Subcutaneous abdominal adipose tissue (tissue), 5 donors: Measurements from ENCODE around the gene EBLN2.

ENCODE experiments used
- H3K27ac ChIP-seq: one replicate; pipeline ENCODE4 v1.7.0; 2013; ENCODE audit warnings: low read depth, mild to moderate bottlenecking, inconsistent platforms, low read length, moderate library complexity
- H3K27me3 ChIP-seq, 5 donors: one replicate each; pipeline ENCODE4 v1.7.0; 2013; ENCODE audit warnings: low read length in 5 of 5, inconsistent platforms in 1 of 5; ENCODE audit not compliant: control insufficient read depth in 5 of 5, insufficient read depth in 4 of 5
- H3K36me3 ChIP-seq, 5 donors: one replicate each; pipeline ENCODE4 v1.7.0; 2013; ENCODE audit warnings: low read length in 5 of 5; ENCODE audit not compliant: control insufficient read depth in 5 of 5, insufficient read depth in 5 of 5
- H3K4me1 ChIP-seq, 5 donors: one replicate each; pipeline ENCODE4 v1.7.0; 2013; ENCODE audit warnings: low read length in 5 of 5, mild to moderate bottlenecking in 3 of 5, moderate library complexity in 1 of 5; ENCODE audit not compliant: control insufficient read depth in 5 of 5, insufficient read depth in 5 of 5
- H3K4me3 ChIP-seq, 5 donors: one replicate each; pipeline ENCODE4 v1.7.0; 2013; ENCODE audit warnings: low read length in 5 of 5, low read depth in 1 of 5
- H3K9ac ChIP-seq, 5 donors: one replicate each; pipeline ENCODE4 v1.7.0; 2013; ENCODE audit warnings: low read length in 5 of 5, mild to moderate bottlenecking in 4 of 5, moderate library complexity in 3 of 5
- H3K9me3 ChIP-seq, 5 donors: one replicate each; pipeline ENCODE4 v1.7.0; 2013; ENCODE audit warnings: low read length in 5 of 5; ENCODE audit not compliant: control insufficient read depth in 5 of 5
- donor health status: healthy.
- donor health status: healthy.
- donor health status: healthy.
- donor health status: healthy.
- donor health status: healthy.

Gene EBLN2

DNA sequence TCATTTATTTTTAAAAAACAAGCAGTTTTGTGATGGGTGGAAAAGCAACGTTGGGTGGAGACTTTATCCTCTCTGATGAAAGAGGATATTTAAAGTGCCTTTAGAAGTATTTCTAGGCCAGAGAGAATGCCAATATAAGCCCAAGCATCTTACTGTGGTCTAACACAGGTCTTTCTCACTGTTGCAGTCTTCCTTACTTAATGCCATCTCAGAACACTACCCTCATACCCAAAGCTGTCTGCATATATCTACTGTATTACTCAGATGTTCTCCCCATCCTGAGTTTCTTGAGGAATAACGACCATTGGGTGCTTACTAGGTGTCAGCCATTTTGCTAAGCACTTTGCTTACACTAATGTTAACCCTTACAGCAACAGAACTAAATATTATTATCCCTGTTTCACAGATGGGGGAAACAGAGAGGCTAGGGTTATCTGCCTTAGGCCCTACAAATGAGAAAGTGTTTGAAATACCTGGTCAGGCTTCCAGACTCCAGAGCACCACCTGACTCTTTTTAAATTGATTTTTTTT lies 29.8 kb upstream of the EBLN2 start:
- Histone ChIP-seq H3K4me1 (peaks cover 4 to 17% (median 15%) of the 10 kb centered on the region in 5 donors), H3K27me3 (no peaks in the 10 kb centered on the region), H3K4me3 (no peak overlapping the region), H3K9ac (no peak overlapping the region), H3K36me3 (no peaks in the 10 kb centered on the region), H3K27ac (no peak overlapping the region), H3K9me3 (no peaks in the 10 kb centered on the region)

DNA sequence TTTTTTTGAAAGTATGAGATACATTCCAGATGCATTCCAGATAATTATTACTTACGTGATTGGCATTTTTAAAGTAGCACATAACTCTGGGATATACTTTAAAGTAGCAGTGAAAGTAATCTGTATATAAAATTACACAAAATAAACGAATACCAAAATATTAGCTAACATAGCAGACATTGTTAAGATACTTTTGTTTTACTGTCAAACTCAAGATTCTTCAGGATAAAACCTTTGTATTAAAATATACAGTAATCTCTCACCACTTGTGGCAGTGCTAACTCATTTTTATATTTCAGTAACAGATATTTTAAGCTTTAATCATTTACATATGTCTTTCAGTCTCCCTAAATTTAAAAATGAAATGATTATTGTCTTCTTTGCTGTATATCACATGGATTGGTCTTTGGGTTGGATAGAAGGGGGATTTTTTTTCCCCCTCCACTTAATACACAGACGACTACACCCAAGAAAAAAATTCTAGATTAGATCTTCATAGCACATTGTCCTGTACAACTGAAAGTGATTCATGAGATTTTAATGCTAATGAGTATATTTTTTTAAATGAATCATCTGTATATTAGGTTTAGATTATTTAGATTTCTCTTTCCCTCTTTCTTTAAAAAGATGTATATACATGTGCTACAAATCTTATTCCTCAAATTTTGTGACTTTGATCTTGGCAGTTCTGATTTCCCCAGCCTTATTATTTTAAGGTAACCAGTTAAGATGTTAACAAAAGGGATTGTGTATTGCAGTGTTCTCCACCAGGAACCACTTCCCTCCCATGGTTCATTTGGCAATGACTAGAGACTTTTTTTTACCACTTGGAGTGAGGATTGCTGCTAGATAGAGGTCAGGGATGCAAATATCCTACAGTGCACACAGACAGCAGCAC lies 24.5 kb upstream of the EBLN2 start:
- Histone ChIP-seq H3K36me3 (no peaks in the 10 kb centered on the region), H3K27ac (no peak overlapping the region), H3K27me3 (no peaks in the 10 kb centered on the region), H3K4me3 (no peak overlapping the region), H3K9me3 (no peaks in the 10 kb centered on the region), H3K9ac (no peak overlapping the region), H3K4me1 (peaks cover 0 to 8% (median 3%) of the 10 kb centered on the region in 5 donors)

DNA sequence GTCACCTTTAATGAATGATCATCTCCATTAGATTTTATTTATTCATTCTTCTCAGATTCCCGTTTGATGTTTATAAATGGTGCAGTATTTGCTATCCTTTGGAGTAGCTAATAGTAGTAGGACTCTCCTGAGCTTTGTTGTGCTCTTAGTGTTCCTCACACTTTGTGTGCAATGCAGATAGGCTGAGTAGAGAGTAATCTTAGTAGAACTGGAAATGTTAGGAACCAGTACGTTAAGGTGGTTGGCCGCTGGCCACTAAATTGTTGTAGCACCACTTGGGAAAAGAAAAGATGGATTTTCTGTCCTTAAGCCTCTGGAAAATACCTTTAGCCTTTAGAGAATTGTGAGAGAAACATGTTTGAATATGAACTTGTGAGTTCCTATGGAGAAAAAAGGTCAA lies 19.9 kb upstream of the EBLN2 start:
- Histone ChIP-seq H3K9ac (no peak overlapping the region), H3K4me3 (no peak overlapping the region), H3K27me3 (no peaks in the 10 kb centered on the region), H3K4me1 (peaks cover 0 to 9% (median 3%) of the 10 kb centered on the region in 5 donors), H3K36me3 (no peaks in the 10 kb centered on the region), H3K9me3 (no peaks in the 10 kb centered on the region), H3K27ac (no peak overlapping the region)

DNA sequence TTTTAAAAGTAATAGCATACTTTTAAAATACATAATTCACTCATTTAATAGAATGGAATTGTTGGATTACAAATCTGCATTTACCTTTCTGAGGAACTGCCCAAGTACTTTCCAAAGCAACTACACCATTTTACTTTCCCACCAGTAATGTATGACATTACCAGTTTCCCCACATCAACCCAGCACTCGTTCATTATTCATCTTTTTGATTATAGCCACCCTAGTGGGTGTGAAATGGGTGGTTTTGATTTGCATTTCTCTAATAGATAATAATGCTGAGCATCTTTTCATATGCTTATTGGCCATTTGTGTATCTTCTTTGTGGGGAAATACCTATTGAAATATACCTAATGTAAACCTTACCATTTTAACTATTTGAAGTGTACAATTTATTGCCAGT lies 18.0 kb upstream of the EBLN2 start:
- Histone ChIP-seq H3K36me3 (peaks cover 0 to 2% (median 0%) of the 10 kb centered on the region in 5 donors), H3K4me3 (no peak overlapping the region), H3K9ac (no peak overlapping the region), H3K4me1 (peaks cover 0 to 8% (median 3%) of the 10 kb centered on the region in 5 donors), H3K27me3 (no peaks in the 10 kb centered on the region), H3K27ac (no peak overlapping the region), H3K9me3 (no peaks in the 10 kb centered on the region)

DNA sequence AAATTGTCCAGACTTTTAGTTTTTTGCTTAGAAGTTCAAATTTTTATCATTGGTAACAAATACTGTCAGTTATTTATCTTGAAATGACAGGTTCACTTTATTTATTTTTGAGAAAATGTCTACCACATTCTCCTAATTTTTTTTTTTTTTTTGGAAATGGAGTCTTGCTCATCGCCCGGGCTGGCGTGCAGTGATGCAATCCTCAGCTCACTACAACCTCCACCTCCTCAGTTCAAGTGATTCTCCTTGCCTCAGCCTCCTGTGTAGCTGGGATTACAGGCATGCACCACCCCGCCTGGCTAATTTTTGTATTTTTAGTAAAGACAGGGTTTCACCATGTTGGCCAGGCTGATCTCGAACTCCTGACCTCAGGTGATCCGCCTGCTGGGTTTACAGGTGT lies 16.1 kb upstream of the EBLN2 start:
- no peak overlapping the region for H3K27ac ChIP-seq
- H3K36me3 ChIP-seq = peaks cover 0 to 2% (median 0%) of the 10 kb centered on the region in 5 donors
- H3K27me3 ChIP-seq = no peaks in the 10 kb centered on the region
- H3K9me3 ChIP-seq = no peaks in the 10 kb centered on the region
- H3K4me1 ChIP-seq = peaks cover 0 to 8% (median 3%) of the 10 kb centered on the region in 5 donors
- no peak overlapping the region for H3K9ac ChIP-seq
- no peak overlapping the region for H3K4me3 ChIP-seq

DNA sequence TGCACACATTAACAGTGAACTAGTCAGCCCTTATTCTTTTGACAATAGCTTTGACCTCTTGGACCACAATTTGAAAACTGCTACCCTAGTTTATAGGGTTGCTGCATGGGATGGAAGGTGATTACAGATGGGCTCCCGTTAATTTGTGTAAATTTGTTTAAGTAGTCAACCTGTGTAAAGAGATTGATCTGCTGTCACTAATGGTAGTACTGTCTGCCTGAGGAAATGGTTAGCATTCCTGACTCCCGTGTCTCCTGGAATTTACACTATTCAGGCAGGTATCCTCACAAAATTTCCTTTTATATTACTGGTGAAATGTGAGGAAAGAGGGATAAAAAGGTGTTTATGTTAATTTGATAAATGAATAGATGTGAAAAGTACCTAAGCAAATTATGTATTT lies 15.3 kb upstream of the EBLN2 start:
- Histone ChIP-seq H3K36me3 (peaks cover 0 to 2% (median 0%) of the 10 kb centered on the region in 5 donors), H3K27ac (no peak overlapping the region), H3K9ac (no peak overlapping the region), H3K4me1 (peaks cover 0 to 8% (median 3%) of the 10 kb centered on the region in 5 donors), H3K27me3 (no peaks in the 10 kb centered on the region), H3K9me3 (no peaks in the 10 kb centered on the region), H3K4me3 (no peak overlapping the region)

DNA sequence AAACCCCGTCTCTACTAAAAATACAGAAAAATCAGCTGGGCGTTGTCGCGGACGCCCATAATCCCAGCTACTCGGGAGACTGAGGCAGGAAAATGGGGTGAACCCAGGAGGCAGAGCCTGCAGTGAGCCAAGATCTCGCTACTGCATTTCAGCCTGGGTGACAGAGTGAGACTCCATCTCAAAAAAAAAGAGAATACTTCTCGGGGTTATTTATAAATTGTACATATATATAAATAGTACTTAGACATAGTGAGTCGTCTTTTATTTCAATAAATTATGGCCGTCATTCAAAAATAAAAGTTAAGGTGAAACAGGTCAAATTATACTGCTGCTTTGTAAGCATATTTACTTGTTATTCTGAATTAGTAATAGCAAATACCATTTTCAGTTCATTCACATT lies 12.1 kb upstream of the EBLN2 start:
- Histone ChIP-seq H3K27me3 (no peaks in the 10 kb centered on the region), H3K4me1 (peaks cover 0 to 4% (median 0%) of the 10 kb centered on the region in 5 donors), H3K9me3 (no peaks in the 10 kb centered on the region), H3K9ac (no peak overlapping the region), H3K27ac (no peak overlapping the region), H3K36me3 (peaks cover 0 to 2% (median 0%) of the 10 kb centered on the region in 5 donors), H3K4me3 (no peak overlapping the region)

DNA sequence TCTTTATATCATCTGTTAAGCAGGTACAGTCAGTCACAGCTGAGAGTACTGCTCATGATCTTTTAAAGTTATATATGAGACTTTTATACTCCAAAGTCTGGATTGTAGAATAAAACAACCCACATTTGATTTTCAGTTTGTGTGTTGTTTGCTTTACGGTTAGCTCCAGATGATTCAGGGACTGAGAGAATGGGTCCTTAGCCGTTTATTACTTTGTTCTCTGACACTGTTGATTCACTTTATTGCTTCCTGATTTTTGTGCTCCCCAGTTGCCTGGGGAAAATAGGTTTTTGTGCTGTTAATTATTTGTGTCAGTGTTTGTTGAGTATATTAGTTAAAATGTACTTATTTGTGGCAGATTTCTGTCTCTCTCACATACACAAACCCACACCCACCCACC lies 8.6 kb upstream of the EBLN2 start:
- Histone ChIP-seq H3K4me1 (peaks cover 3 to 7% (median 5%) of the 10 kb centered on the region in 5 donors), H3K27ac (no peak overlapping the region), H3K9ac (no peak overlapping the region), H3K27me3 (no peaks in the 10 kb centered on the region), H3K4me3 (no peak overlapping the region), H3K36me3 (peaks cover 0 to 2% (median 0%) of the 10 kb centered on the region in 5 donors), H3K9me3 (no peaks in the 10 kb centered on the region)

DNA sequence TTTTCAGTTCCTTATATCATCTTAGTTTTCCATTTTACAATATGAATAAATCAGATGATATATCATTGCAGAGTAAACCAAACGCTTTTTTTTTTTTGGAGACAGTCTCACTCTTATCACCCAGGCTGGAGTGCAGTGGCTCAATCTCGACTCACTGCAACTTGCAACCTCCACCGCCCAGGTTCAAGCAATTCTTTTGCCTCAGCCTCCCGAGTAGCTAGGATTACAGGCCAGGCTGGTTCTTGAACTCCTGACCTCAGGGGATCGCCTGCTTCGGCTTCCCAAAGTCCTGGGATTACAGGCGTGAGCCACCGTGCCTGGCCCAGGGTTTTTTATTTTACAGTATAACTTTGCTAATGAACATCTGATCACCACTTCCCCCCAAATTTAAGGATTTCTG lies 5.9 kb upstream of the EBLN2 start:
- H3K9ac ChIP-seq = no peak overlapping the region
- no peaks in the 10 kb centered on the region for H3K27me3 ChIP-seq
- H3K9me3 ChIP-seq = no peaks in the 10 kb centered on the region
- no peak overlapping the region for H3K27ac ChIP-seq
- H3K4me1 ChIP-seq = peaks cover 3 to 7% (median 5%) of the 10 kb centered on the region in 5 donors
- peaks cover 0 to 5% (median 0%) of the 10 kb centered on the region in 5 donors for H3K36me3 ChIP-seq
- no peak overlapping the region for H3K4me3 ChIP-seq
